ENCODE measurements around the gene REG1A.

Gene REG1A

DNA sequence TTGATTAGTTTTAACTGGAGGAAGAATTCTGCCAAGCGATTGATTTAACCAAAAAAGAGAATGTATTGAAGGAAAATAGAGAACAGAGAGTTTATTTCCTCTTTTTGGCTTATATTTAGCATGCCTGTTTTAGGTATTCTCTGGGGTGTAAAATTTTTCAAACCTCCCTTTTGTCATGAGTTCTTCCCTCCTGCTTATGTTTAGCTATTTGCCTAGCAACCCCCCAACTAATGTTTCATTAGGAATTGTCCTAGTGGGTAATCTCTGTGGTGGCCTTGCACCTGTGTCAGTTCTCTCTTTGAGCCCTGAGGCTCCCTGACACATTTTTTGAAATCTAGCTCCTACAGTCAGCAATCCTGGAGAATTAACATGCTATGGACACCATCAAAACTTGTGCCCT lies 20.0 kb upstream of the REG1A start:
- no peaks in the 10 kb centered on the region for H3K4me1 Mint-ChIP-seq
- TF ChIP-seq CTCF (IDR thresholded peaks at IDR 0.05; ENCODE audit: unreplicated experiment in 3 of 3): no peak
- H3K36me3 Mint-ChIP-seq (ENCODE audit: low read depth): no peaks in the 10 kb centered on the region
- H3K27ac Mint-ChIP-seq: no peak overlapping the region
- H3K4me3 Mint-ChIP-seq: no peak overlapping the region
- H3K9me3 Mint-ChIP-seq: peaks cover 7% of the 10 kb centered on the region
- H3K27me3 Mint-ChIP-seq (ENCODE audit: low read depth): peaks cover 4% of the 10 kb centered on the region

GRCh38 chr2:79101024-79101423 lies 19.3 kb upstream of the REG1A start:
- no peak overlapping the region for H3K27ac Mint-ChIP-seq
- peaks cover 4% of the 10 kb centered on the region for H3K27me3 Mint-ChIP-seq (ENCODE audit: low read depth)
- peaks cover 7% of the 10 kb centered on the region for H3K9me3 Mint-ChIP-seq
- no peaks in the 10 kb centered on the region for H3K4me1 Mint-ChIP-seq
- no peak overlapping the region for H3K4me3 Mint-ChIP-seq
- no peaks in the 10 kb centered on the region for H3K36me3 Mint-ChIP-seq (ENCODE audit: low read depth)
- no peak for TF ChIP-seq CTCF (IDR thresholded peaks at IDR 0.05; ENCODE audit: unreplicated experiment in 3 of 3)

DNA sequence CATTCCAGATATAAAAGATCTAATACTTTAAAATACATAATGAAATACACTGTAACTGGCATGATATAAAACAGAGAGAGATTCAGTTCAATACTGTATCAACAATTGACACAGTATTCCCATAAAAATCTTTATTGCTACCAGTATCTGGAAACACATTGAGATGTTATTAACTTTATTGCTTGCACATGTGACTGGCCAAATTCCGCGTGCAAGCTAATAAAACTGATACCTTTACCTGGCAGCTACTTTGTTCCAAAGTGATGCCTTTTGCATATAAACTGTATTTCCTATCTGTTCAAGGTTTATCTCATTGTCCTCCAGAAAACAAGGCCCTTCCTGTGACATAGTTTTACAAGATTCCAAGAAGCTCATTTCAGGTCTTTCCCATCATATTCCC lies 17.1 kb upstream of the REG1A start:
- Mint-ChIP-seq H3K4me3 (no peak overlapping the region), H3K27me3 (ENCODE audit: low read depth) (peaks cover 1% of the 10 kb centered on the region), H3K27ac (no peak overlapping the region), H3K36me3 (ENCODE audit: low read depth) (no peaks in the 10 kb centered on the region), H3K9me3 (peaks cover 7% of the 10 kb centered on the region), H3K4me1 (no peaks in the 10 kb centered on the region)
- TF ChIP-seq CTCF (IDR thresholded peaks at IDR 0.05; ENCODE audit: unreplicated experiment in 3 of 3): no peak

- peaks cover 7% of the 10 kb centered on the region for H3K9me3 Mint-ChIP-seq
- no peaks in the 10 kb centered on the region for H3K36me3 Mint-ChIP-seq (ENCODE audit: low read depth)
- H3K4me3 Mint-ChIP-seq: no peak overlapping the region
- no peaks in the 10 kb centered on the region for H3K27me3 Mint-ChIP-seq (ENCODE audit: low read depth)
- TF ChIP-seq CTCF (IDR thresholded peaks at IDR 0.05; ENCODE audit: unreplicated experiment in 3 of 3): no peak
- no peak overlapping the region for H3K27ac Mint-ChIP-seq
- H3K4me1 Mint-ChIP-seq: no peaks in the 10 kb centered on the region
Measured at GRCh38 chr2:79105259-79105658, 15.0 kb upstream of the REG1A start.

GRCh38 chr2:79112269-79112668 lies 8.0 kb upstream of the REG1A start:
- no peaks in the 10 kb centered on the region for H3K27me3 Mint-ChIP-seq (ENCODE audit: low read depth)
- H3K4me1 Mint-ChIP-seq: no peaks in the 10 kb centered on the region
- no peak overlapping the region for H3K4me3 Mint-ChIP-seq
- no peak for TF ChIP-seq CTCF (IDR thresholded peaks at IDR 0.05; ENCODE audit: unreplicated experiment in 3 of 3)
- no peak overlapping the region for H3K27ac Mint-ChIP-seq
- no peaks in the 10 kb centered on the region for H3K36me3 Mint-ChIP-seq (ENCODE audit: low read depth)
- no peaks in the 10 kb centered on the region for H3K9me3 Mint-ChIP-seq

- Mint-ChIP-seq H3K4me3 (no peak overlapping the region), H3K4me1 (no peaks in the 10 kb centered on the region), H3K9me3 (no peaks in the 10 kb centered on the region), H3K36me3 (ENCODE audit: low read depth) (no peaks in the 10 kb centered on the region), H3K27ac (no peak overlapping the region), H3K27me3 (ENCODE audit: low read depth) (no peaks in the 10 kb centered on the region)
- TF ChIP-seq CTCF (IDR thresholded peaks at IDR 0.05; ENCODE audit: unreplicated experiment in 3 of 3): no peak
Measured at GRCh38 chr2:79114797-79115494, 5.3 kb upstream of the REG1A start.
